PC-9 (cell line): ENCODE results near the gene KRTAP10-9.

ENCODE experiments used
- CTCF ChIP-seq: fragments of 200-600 bp; sonication (generic); conservative IDR thresholded peaks from 2 replicates; pipeline ENCODE4 v1.6.1; 2017; ENCODE audit warnings: mixed run types, antibody characterized with exemption, mild to moderate bottlenecking, moderate library complexity
- EZH2 ChIP-seq: fragments of 200-600 bp; sonication (generic); IDR thresholded peaks from 2 replicates; pipeline ENCODE4 v1.8.0; 2017; ENCODE audit warnings: antibody characterized with exemption, low read depth

- TF ChIP-seq CTCF (no peak), EZH2 (no peak)
Observed at GRCh38 chr21:44653656-44654575, 27.0 kb downstream of the KRTAP10-9 start.
